Measurements from ENCODE around the gene VPS51.

VPS51 gene

DNA sequence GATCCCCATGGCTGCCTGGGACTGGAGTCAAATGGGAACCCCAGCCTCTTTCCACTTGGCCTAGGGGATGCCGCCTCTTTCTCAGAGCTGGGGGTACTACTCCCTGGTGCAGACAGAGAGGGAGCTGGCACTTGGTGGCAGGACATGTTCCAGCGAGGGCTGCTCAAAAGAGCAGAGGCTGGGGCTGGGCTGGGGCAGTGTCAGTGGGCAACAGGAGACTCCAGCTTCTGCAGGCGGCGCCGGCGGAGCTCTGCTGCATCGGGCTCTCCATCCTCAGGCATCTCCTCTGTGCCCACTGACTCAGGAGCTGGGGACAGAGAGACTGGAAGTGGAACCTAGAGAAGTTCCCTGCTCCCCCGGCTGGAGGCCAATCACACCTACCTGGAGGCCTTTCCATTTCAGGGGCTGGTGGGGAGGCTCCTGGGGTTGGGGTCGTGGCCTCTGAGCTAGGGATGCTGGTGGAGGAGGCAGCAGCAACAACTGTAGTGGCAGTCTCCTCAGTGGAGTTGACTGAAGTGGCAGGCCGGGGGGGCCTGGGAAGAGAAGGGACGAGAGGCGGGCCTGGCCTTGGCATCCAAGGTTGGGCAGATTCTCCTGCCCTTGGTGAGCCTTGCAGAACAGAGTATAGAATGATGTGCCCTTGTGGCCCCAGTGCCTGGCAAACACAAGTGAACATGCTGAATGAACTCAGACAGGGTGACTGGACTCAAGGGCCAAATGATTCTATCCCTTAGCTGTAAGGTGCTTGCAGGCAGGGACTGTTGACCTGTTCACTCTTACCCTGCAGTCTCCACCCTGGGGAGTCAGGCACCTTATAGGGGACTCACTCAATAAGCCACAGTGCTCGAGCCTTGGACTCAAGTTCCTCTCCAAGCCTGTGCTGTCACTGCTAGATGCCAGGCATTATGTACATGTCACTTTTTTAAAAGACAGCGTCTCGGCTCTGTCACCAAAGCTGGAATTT, 32.5 kb downstream of the VPS51 start:
- Histone ChIP-seq H3K9me3 (ENCODE audit: control insufficient read depth, low read length) (no peaks in the 10 kb centered on the region), H3K27me3 (ENCODE audit: control insufficient read depth, insufficient read depth, low read length, poor library complexity, severe bottlenecking) (no peaks in the 10 kb centered on the region), H3K36me3 (ENCODE audit: control insufficient read depth, insufficient read depth, low read length) (peaks cover 20% of the 10 kb centered on the region), H3K4me1 (ENCODE audit: control insufficient read depth, insufficient read depth, low read length) (peaks cover 6% of the 10 kb centered on the region), H3K4me3 (ENCODE audit: insufficient read depth, low read depth, low read length) (no peak overlapping the region), H3K27ac (ENCODE audit: insufficient read depth, low read depth, low read length, poor library complexity, severe bottlenecking) (no peak overlapping the region)
- 93 to 94% methylated on average over 15 of the region's 15 CpGs for WGBS, 2 experiments

DNA sequence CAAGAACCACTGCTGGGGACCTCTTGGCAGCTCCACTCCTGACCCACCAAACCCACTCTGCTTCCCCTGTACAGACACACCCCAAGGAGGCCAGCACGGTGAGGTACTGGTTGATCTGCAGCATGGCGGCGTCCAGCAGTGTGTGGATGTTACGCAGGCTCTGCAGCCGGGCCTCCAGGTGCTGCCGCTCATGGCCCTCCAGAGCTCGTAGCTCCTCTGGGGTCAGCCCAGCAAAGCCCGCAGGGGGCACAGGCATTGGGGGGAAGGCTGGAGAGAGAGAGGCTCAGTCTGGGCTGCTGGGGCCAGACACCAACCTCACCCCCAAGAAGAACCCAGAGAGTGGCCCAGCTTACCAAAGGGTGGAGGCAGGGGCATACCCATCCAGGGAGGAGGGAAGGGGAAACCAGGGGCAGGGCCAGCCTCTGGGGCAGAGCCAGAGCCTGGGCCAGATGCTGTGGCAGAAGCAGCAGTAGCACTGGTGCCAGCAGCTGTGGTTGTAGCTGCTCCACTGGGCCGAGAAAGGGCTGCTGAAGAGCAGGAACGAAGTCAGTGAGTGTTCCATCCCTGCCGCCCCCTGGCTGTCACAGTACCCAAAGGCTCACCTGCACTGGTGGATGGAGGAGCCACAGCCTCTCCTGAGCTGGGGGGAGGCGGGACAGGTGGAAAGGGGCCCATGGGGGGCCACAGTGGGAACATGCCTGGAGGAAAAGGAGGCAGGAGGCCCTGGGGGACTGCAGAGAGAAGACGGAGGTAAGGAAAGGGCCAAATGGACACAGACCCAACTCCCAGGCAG, 33.8 kb downstream of the VPS51 start:
- no peak overlapping the region for H3K27ac ChIP-seq (ENCODE audit: insufficient read depth, low read depth, low read length, poor library complexity, severe bottlenecking)
- H3K4me3 ChIP-seq (ENCODE audit: insufficient read depth, low read depth, low read length): no peak overlapping the region
- no peaks in the 10 kb centered on the region for H3K27me3 ChIP-seq (ENCODE audit: control insufficient read depth, insufficient read depth, low read length, poor library complexity, severe bottlenecking)
- H3K9me3 ChIP-seq (ENCODE audit: control insufficient read depth, low read length): no peaks in the 10 kb centered on the region
- WGBS, 2 experiments: 93 to 94% methylated on average over 13 of the region's 13 CpGs
- peaks cover 20% of the 10 kb centered on the region for H3K36me3 ChIP-seq (ENCODE audit: control insufficient read depth, insufficient read depth, low read length)
- H3K4me1 ChIP-seq (ENCODE audit: control insufficient read depth, insufficient read depth, low read length): peaks cover 9% of the 10 kb centered on the region

DNA sequence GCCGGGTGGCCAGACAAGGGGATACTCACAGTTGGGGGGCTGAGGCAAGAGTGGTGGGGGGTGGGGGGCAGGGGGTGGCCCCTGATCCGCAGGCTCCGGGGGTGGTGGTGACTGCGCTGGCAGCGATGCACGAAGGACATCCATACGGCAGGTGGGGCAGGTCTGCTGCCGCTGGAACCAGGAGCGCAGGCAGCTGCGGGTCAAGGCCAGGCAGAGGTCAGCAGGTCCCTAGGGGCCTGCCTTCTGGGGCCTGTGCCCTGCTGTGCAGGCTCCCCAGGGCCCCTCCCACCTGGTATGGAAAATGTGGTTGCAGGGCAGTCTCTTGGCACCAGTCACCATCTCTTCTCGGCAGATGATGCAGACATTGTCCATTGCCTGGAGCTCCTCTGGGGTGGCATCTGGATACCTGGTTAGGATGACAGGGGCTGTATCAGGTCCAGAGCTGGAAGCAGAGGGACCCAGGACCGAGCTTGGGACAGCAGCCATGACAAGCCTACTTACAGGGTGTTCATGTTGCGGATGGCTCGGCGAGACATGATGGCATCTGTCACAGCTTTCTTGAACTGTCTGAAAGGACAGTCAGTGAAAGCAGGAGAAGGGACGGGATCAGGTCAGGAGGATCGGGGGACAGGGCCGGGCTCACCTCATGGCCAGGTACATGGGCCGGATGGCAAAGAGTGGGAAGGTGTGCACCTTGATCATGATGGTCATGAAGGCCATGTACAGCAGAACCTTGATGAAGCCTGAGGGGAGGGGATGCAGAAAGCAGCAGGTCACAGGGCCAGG, 34.8 kb downstream of the VPS51 start:
- no peak overlapping the region for H3K27ac ChIP-seq (ENCODE audit: insufficient read depth, low read depth, low read length, poor library complexity, severe bottlenecking)
- 92 to 94% methylated on average over 19 of the region's 19 CpGs for WGBS, 2 experiments
- no peak overlapping the region for H3K4me3 ChIP-seq (ENCODE audit: insufficient read depth, low read depth, low read length)
- peaks cover 11% of the 10 kb centered on the region for H3K4me1 ChIP-seq (ENCODE audit: control insufficient read depth, insufficient read depth, low read length)
- H3K36me3 ChIP-seq (ENCODE audit: control insufficient read depth, insufficient read depth, low read length): peaks cover 17% of the 10 kb centered on the region
- no peaks in the 10 kb centered on the region for H3K9me3 ChIP-seq (ENCODE audit: control insufficient read depth, low read length)
- no peaks in the 10 kb centered on the region for H3K27me3 ChIP-seq (ENCODE audit: control insufficient read depth, insufficient read depth, low read length, poor library complexity, severe bottlenecking)

DNA sequence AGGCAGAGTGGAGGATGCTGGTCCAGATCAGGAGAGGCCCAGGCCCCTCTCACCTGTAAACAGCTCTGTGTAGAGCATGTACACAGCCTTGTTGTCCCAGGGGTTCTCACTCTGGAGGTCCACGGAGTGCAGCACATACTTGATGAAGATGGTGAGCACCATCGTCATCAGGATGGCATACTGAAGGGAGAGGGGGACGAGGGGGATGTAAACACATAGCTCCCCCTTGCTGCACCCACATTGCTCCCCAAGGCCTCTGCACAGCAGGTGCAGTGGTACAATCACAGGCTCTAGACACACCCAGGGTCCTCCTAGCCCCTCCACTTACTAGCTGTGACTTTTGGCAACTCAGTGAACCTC, 35.4 kb downstream of the VPS51 start:
- Histone ChIP-seq H3K36me3 (ENCODE audit: control insufficient read depth, insufficient read depth, low read length) (peaks cover 12% of the 10 kb centered on the region), H3K4me1 (ENCODE audit: control insufficient read depth, insufficient read depth, low read length) (peaks cover 11% of the 10 kb centered on the region)
- 87 to 89% methylated on average over 3 of the region's 3 CpGs for WGBS, 2 experiments

DNA sequence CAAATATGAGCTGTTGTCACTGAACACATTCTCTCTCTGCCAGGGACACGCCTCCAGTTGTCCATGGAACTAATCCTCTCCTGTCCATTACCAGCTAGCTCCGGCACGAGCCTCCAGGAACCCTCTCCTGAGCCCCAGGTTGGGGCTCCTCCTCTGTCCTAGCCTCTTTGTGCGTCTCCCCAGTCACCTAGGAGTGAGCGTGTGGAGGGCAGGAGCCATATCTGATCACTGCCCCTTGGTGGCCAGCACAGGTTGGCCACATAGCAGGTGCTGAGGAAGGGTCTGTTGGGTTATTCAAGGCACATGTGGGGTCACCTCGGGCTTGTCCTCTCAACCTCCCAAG, 35.9 kb downstream of the VPS51 start:
- Histone ChIP-seq H3K9me3 (ENCODE audit: control insufficient read depth, low read length) (no peaks in the 10 kb centered on the region), H3K27me3 (ENCODE audit: control insufficient read depth, insufficient read depth, low read length, poor library complexity, severe bottlenecking) (no peaks in the 10 kb centered on the region), H3K36me3 (ENCODE audit: control insufficient read depth, insufficient read depth, low read length) (peaks cover 7% of the 10 kb centered on the region), H3K4me3 (ENCODE audit: insufficient read depth, low read depth, low read length) (no peak overlapping the region), H3K4me1 (ENCODE audit: control insufficient read depth, insufficient read depth, low read length) (peaks cover 11% of the 10 kb centered on the region), H3K27ac (ENCODE audit: insufficient read depth, low read depth, low read length, poor library complexity, severe bottlenecking) (no peak overlapping the region)
- 92 to 96% methylated on average over 6 of the region's 6 CpGs for WGBS, 2 experiments

More for the DNA sequence above, 35.4 kb downstream of the VPS51 start:
- Histone ChIP-seq H3K27ac (ENCODE audit: insufficient read depth, low read depth, low read length, poor library complexity, severe bottlenecking) (no peak overlapping the region), H3K9me3 (ENCODE audit: control insufficient read depth, low read length) (no peaks in the 10 kb centered on the region), H3K27me3 (ENCODE audit: control insufficient read depth, insufficient read depth, low read length, poor library complexity, severe bottlenecking) (no peaks in the 10 kb centered on the region), H3K4me3 (ENCODE audit: insufficient read depth, low read depth, low read length) (no peak overlapping the region)

DNA sequence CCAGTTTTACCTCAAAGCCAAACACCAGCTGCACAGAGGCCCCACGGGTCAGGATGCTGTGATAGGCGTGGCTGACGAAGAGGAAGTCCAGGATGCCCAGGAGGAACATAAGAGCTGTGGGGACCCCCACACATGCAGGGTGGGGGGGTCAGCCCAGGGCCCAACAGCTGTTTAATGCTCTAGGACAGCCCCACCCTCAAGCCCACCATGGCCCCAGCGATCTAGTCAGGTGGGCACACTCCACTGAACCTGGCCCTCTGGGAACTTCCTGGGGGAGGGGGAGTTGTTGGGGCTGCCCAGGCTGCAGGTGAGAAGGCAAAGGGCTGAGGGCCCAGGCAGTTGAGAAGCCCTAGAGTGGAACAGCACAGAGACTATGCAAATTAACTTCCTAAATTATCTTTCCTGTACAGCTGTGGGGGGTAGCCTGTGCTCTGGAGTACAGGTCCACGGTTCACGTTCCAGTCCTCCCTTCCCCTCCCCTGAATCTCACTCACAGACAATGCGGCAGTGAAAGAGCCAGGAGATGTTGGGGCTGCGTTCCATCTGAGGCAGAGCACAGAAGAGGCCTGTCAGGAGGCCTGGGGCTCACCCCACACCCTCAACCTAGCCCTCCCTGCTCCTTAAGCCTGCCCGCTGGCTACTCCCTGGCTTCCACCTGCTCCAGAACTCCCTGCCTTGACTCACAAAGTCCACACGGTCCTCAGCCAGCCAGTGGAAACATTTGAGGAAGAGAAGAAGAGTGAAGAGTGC, 36.4 kb downstream of the VPS51 start:
- Histone ChIP-seq H3K9me3 (ENCODE audit: control insufficient read depth, low read length) (no peaks in the 10 kb centered on the region), H3K4me1 (ENCODE audit: control insufficient read depth, insufficient read depth, low read length) (peaks cover 11% of the 10 kb centered on the region), H3K4me3 (ENCODE audit: insufficient read depth, low read depth, low read length) (no peak overlapping the region), H3K36me3 (ENCODE audit: control insufficient read depth, insufficient read depth, low read length) (peaks cover 4% of the 10 kb centered on the region), H3K27ac (ENCODE audit: insufficient read depth, low read depth, low read length, poor library complexity, severe bottlenecking) (no peak overlapping the region), H3K27me3 (ENCODE audit: control insufficient read depth, insufficient read depth, low read length, poor library complexity, severe bottlenecking) (no peaks in the 10 kb centered on the region)
- WGBS, 2 experiments: 94 to 95% methylated on average over 10 of the region's 10 CpGs

DNA sequence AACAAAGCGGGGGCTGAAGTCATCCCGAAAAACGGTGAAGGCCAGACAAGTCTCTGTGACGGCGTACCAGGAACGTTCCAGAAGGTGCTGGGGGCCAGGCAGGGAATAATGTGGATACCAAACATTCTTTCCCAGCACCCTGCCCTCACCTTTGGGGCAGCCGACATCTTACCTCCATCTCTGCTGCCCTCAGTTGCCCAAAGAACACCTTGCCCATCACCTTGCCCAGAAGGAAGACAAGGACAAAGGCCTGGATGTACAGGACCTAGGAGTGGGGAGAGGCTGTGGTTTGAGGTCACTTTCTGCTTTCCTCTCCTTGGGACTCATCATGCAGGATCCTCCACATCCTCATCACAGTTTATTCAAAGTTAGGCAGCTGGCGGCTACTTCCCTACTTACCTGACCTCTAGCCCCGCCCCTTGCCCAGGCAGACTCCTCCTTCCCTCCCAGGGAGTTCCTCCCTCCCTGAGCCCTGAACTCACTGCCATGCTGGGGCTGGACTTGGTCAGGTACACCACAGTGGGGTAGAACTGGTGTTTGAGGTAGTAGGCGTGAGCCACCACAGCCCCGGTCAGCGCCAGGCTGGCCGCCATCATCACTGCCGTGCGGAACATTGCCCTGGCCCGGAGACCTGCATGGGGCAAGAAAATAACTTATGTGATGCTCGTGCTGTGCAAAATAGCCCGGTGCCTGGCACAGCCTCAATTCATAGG, 37.1 kb downstream of the VPS51 start:
- peaks cover 11% of the 10 kb centered on the region for H3K4me1 ChIP-seq (ENCODE audit: control insufficient read depth, insufficient read depth, low read length)
- peaks cover 4% of the 10 kb centered on the region for H3K36me3 ChIP-seq (ENCODE audit: control insufficient read depth, insufficient read depth, low read length)
- no peaks in the 10 kb centered on the region for H3K9me3 ChIP-seq (ENCODE audit: control insufficient read depth, low read length)
- H3K27ac ChIP-seq (ENCODE audit: insufficient read depth, low read depth, low read length, poor library complexity, severe bottlenecking): no peak overlapping the region
- peak overlapping the region; percentile 83 for H3K4me3 ChIP-seq (ENCODE audit: insufficient read depth, low read depth, low read length)
- WGBS, 2 experiments: 49 to 56% methylated on average over 18 of the region's 18 CpGs
- H3K27me3 ChIP-seq (ENCODE audit: control insufficient read depth, insufficient read depth, low read length, poor library complexity, severe bottlenecking): no peaks in the 10 kb centered on the region

DNA sequence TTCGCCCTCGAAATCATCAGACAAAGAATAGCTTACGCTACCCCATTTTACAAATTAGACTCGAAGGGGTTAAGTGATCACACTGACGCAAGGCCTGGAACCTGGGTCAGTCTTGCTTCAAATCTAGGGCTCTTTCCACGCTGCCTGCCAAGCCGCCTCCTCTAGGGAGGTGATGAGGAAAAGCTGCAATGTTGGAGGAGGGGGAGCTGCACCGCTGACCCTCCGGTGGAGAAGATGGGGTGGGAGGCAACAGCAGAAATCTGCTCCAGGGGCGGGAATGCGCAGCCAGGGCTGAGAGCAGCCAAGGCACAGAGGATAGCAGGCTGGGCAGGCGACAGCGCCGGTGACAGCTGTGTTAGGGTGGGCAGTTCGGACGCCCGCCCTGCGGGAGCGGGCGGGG, 37.7 kb downstream of the VPS51 start:
- WGBS, 2 experiments: 3 to 5% methylated on average over 20 of the region's 20 CpGs
- H3K4me3 ChIP-seq (ENCODE audit: insufficient read depth, low read depth, low read length): peak overlapping the region; percentile 83

More for the DNA sequence above, 37.7 kb downstream of the VPS51 start:
- peaks cover 11% of the 10 kb centered on the region for H3K4me1 ChIP-seq (ENCODE audit: control insufficient read depth, insufficient read depth, low read length)
- peaks cover 4% of the 10 kb centered on the region for H3K36me3 ChIP-seq (ENCODE audit: control insufficient read depth, insufficient read depth, low read length)
- peak overlapping the region; percentile 11 for H3K27ac ChIP-seq (ENCODE audit: insufficient read depth, low read depth, low read length, poor library complexity, severe bottlenecking)
- no peaks in the 10 kb centered on the region for H3K27me3 ChIP-seq (ENCODE audit: control insufficient read depth, insufficient read depth, low read length, poor library complexity, severe bottlenecking)
- H3K9me3 ChIP-seq (ENCODE audit: control insufficient read depth, low read length): no peaks in the 10 kb centered on the region
